ENCODE data around the gene MGLL. TPM values are rescaled to one million over a fixed set of nuclear protein-coding genes. Genes with fewer than 3 reads are reported as not detected.

Gene MGLL
- total and polyA plus RNA-seq, 4 donors = 9.4 to 277 (median 74.2) TPM

GRCh38 chr3:127751782-127752181, 70.5 kb downstream of the MGLL start:
- no peaks in the 10 kb centered on the region for H3K27me3 ChIP-seq (ENCODE audit: control insufficient read depth in 4 of 4, insufficient read depth in 4 of 4, low read length in 3 of 4)
- no peak overlapping the region for H3K27ac ChIP-seq (ENCODE audit: low read depth in 1 of 2, low read length in 2 of 2)
- H3K9ac ChIP-seq (ENCODE audit: low read depth in 1 of 2, low read length in 2 of 2) = no peak overlapping the region
- H3K4me1 ChIP-seq (ENCODE audit: control insufficient read depth in 4 of 4, insufficient read depth in 4 of 4, low read length in 3 of 4) = peaks cover 0 to 24% (median 14%) of the 10 kb centered on the region in 4 donors
- WGBS = 95% methylated on average over 4 of the region's 4 CpGs
- H3K36me3 ChIP-seq (ENCODE audit: control insufficient read depth in 4 of 4, insufficient read depth in 3 of 4, low read depth in 1 of 4, low read length in 3 of 4) = peaks cover 0 to 5% (median under 1%) of the 10 kb centered on the region in 4 donors
- TF ChIP-seq ZBTB33 (IDR thresholded peaks at IDR 0.05) (no peak), REST (IDR thresholded peaks at IDR 0.05) (no peak), FOXA2 (IDR thresholded peaks at IDR 0.05) (no peak), FOXA1 (IDR thresholded peaks at IDR 0.05) (no peak), JUND (IDR thresholded peaks at IDR 0.05) (no peak), HNF4A (conservative IDR thresholded peaks at IDR 0.05) (no peak), ATF3 (IDR thresholded peaks at IDR 0.05) (no peak), EGR1 (IDR thresholded peaks at IDR 0.05; ENCODE audit: low read depth in 2 of 2) (no peak), YY1 (IDR thresholded peaks at IDR 0.05) (no peak), MAX (IDR thresholded peaks at IDR 0.05) (no peak), RAD21 (IDR thresholded peaks at IDR 0.05) (no peak), RXRA (IDR thresholded peaks at IDR 0.05) (no peak), NR2F2 (IDR thresholded peaks at IDR 0.05) (no peak), HNF4G (IDR thresholded peaks at IDR 0.05) (no peak), CTCF (IDR thresholded peaks at IDR 0.05; ENCODE audit: low read depth, low read length, missing input control) (no peak)
- H3K4me3 ChIP-seq (ENCODE audit: low read depth in 1 of 3, low read length in 3 of 3) = no peak overlapping the region
- no peaks in the 10 kb centered on the region for H3K9me3 ChIP-seq (ENCODE audit: control insufficient read depth in 4 of 4, low read length in 3 of 4)
- no peak for DNase-seq (ENCODE audit: low spot score)

GRCh38 chr3:127751163-127751621, 71.1 kb downstream of the MGLL start:
- DNase-seq (ENCODE audit: low spot score) = no peak
- no peak overlapping the region for H3K27ac ChIP-seq (ENCODE audit: low read depth in 1 of 2, low read length in 2 of 2)
- H3K9ac ChIP-seq (ENCODE audit: low read depth in 1 of 2, low read length in 2 of 2) = no peak overlapping the region
- 94% methylated on average over 8 of the region's 8 CpGs for WGBS
- H3K4me1 ChIP-seq (ENCODE audit: control insufficient read depth in 4 of 4, insufficient read depth in 4 of 4, low read length in 3 of 4) = peaks cover 0 to 24% (median 14%) of the 10 kb centered on the region in 4 donors
- no peak overlapping the region for H3K4me3 ChIP-seq (ENCODE audit: low read depth in 1 of 3, low read length in 3 of 3)
- no peaks in the 10 kb centered on the region for H3K9me3 ChIP-seq (ENCODE audit: control insufficient read depth in 4 of 4, low read length in 3 of 4)
- peaks cover 0 to 5% (median under 1%) of the 10 kb centered on the region in 4 donors for H3K36me3 ChIP-seq (ENCODE audit: control insufficient read depth in 4 of 4, insufficient read depth in 3 of 4, low read depth in 1 of 4, low read length in 3 of 4)
- no peaks in the 10 kb centered on the region for H3K27me3 ChIP-seq (ENCODE audit: control insufficient read depth in 4 of 4, insufficient read depth in 4 of 4, low read length in 3 of 4)
- no peak for TF ChIP-seq MAX (IDR thresholded peaks at IDR 0.05)
- no peak for TF ChIP-seq RXRA (IDR thresholded peaks at IDR 0.05)
- TF ChIP-seq NR2F2 (IDR thresholded peaks at IDR 0.05) = no peak
- TF ChIP-seq ATF3 (IDR thresholded peaks at IDR 0.05) = no peak
- TF ChIP-seq EGR1 (IDR thresholded peaks at IDR 0.05; ENCODE audit: low read depth in 2 of 2) = no peak
- TF ChIP-seq HNF4G (IDR thresholded peaks at IDR 0.05) = no peak
- TF ChIP-seq HNF4A (conservative IDR thresholded peaks at IDR 0.05) = no peak
- no peak for TF ChIP-seq FOXA2 (IDR thresholded peaks at IDR 0.05)
- no peak for TF ChIP-seq GABPA (IDR thresholded peaks at IDR 0.05 in 1 of 2, conservative IDR thresholded peaks at IDR 0.05 in 1 of 2)
- TF ChIP-seq TAF1 (conservative IDR thresholded peaks at IDR 0.05) = no peak
- TF ChIP-seq FOXA1 (IDR thresholded peaks at IDR 0.05) = no peak
- no peak for TF ChIP-seq ZBTB33 (IDR thresholded peaks at IDR 0.05)
- TF ChIP-seq RAD21 (IDR thresholded peaks at IDR 0.05) = no peak
- TF ChIP-seq CTCF (IDR thresholded peaks at IDR 0.05; ENCODE audit: low read depth, low read length, missing input control) = no peak
